GM18861 (cell line): ENCODE data around the gene APOC3.
"Not testable (repeated sequence)": the region's sequence is repeated elsewhere in the genome, so short reads cannot be mapped to it uniquely, and the experiment has no call there.

Source experiments
- ATAC-seq: cut with Tn5 transposase; IDR thresholded peaks from one replicate; pipeline ENCODE4 v1.9.1; 2021; ENCODE audit not compliant: unreplicated experiment

Gene APOC3

DNA sequence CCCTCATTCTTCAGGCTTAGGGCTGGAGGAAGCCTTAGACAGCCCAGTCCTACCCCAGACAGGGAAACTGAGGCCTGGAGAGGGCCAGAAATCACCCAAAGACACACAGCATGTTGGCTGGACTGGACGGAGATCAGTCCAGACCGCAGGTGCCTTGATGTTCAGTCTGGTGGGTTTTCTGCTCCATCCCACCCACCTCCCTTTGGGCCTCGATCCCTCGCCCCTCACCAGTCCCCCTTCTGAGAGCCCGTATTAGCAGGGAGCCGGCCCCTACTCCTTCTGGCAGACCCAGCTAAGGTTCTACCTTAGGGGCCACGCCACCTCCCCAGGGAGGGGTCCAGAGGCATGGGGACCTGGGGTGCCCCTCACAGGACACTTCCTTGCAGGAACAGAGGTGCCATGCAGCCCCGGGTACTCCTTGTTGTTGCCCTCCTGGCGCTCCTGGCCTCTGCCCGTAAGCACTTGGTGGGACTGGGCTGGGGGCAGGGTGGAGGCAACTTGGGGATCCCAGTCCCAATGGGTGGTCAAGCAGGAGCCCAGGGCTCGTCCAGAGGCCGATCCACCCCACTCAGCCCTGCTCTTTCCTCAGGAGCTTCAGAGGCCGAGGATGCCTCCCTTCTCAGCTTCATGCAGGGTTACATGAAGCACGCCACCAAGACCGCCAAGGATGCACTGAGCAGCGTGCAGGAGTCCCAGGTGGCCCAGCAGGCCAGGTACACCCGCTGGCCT is 641 bp downstream of the APOC3 start:
- no peak for ATAC-seq

DNA sequence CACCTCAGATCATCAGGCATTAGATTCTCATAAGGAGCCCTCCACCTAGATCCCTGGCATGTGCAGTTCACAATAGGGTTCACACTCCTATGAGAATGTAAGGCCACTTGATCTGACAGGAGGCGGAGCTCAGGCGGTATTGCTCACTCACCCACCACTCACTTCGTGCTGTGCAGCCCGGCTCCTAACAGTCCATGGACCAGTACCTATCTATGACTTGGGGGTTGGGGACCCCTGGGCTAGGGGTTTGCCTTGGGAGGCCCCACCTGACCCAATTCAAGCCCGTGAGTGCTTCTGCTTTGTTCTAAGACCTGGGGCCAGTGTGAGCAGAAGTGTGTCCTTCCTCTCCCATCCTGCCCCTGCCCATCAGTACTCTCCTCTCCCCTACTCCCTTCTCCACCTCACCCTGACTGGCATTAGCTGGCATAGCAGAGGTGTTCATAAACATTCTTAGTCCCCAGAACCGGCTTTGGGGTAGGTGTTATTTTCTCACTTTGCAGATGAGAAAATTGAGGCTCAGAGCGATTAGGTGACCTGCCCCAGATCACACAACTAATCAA is 2.2 kb downstream of the APOC3 start:
- ATAC-seq, result no peak

DNA sequence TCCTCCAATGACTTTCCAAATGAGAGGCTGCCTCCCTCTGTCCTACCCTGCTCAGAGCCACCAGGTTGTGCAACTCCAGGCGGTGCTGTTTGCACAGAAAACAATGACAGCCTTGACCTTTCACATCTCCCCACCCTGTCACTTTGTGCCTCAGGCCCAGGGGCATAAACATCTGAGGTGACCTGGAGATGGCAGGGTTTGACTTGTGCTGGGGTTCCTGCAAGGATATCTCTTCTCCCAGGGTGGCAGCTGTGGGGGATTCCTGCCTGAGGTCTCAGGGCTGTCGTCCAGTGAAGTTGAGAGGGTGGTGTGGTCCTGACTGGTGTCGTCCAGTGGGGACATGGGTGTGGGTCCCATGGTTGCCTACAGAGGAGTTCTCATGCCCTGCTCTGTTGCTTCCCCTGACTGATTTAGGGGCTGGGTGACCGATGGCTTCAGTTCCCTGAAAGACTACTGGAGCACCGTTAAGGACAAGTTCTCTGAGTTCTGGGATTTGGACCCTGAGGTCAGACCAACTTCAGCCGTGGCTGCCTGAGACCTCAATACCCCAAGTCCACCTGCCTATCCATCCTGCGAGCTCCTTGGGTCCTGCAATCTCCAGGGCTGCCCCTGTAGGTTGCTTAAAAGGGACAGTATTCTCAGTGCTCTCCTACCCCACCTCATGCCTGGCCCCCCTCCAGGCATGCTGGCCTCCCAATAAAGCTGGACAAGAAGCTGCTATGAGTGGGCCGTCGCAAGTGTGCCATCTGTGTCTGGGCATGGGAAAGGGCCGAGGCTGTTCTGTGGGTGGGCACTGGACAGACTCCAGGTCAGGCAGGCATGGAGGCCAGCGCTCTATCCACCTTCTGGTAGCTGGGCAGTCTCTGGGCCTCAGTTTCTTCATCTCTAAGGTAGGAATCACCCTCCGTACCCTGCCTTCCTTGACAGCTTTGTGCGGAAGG is 2.9 kb downstream of the APOC3 start:
- ATAC-seq, result no peak

DNA sequence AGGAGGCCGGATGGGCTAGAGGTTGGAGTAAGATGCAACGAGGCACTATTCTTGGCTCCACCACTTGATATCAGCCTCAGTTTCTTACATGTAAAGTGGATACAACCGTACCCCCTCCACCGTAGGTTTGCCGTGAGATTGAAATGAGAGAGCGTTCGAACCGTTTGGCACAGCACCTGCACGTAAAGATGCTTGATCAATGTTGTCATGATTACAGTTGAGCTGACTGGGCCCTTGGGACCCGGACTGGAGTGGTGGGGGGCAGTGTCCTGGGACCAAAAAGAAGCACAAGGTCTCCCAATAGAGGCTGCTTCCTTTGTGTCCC is 3.7 kb downstream of the APOC3 start:
- no peak for ATAC-seq

DNA sequence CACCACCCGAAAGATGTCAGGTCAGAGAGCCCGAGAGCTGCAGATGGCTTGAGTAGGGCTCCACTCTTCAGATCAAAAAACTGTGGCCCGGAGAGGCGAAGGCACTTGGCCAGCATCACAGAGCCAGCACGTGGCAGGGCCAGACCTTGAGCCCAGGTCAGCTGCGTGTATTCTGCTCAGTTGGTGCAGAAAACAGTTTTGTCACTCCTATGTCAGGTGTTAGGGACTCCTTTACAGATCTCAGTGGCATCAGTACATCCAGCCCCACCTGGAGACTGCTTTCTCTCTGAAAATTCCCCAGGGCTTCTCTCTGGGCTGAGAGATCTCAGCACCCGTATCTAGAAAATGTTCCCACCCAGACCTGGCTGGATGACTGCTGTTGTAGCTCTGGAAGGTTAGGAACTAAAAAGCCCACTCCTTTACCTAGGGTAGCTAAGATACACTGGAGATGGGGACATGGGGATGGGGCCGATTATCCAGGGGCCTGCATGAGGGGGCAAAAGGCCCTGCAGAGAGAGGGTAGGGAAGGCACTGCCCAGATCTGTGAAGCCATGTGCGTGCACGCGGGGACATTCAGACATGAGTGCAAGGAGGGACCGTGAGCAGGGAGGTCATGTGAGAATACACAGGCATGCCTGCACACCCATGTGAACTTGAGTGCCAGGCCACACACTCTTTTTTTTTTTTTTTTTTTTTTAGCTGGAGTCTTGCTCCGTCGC is 4.3 kb downstream of the APOC3 start:
- ATAC-seq, result no peak

DNA sequence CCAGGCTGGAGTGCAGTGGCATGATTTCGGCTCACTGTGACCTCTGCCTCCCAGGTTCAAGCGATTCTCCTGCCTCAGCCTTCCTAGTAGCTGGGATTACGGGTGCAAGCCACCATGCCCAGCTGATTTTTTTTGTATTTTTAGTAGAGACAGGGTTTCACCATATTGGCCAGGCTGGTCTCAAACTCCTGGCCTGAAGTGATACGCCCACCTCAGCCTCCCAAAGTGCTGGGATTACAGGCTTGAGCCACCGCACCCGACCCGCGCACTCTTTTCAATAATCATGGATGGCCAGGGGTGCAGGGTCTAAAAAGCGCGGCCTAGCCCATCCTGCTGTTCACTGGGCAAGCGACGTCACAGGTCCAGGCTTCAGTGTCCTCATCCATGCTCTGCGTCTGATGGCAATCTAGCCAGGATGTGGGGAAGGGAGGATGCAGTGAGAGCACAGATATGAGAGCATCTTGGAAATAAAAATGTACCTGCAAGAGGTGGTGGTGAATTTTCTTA is 4.9 kb downstream of the APOC3 start:
- not testable (repeated sequence) for ATAC-seq

DNA sequence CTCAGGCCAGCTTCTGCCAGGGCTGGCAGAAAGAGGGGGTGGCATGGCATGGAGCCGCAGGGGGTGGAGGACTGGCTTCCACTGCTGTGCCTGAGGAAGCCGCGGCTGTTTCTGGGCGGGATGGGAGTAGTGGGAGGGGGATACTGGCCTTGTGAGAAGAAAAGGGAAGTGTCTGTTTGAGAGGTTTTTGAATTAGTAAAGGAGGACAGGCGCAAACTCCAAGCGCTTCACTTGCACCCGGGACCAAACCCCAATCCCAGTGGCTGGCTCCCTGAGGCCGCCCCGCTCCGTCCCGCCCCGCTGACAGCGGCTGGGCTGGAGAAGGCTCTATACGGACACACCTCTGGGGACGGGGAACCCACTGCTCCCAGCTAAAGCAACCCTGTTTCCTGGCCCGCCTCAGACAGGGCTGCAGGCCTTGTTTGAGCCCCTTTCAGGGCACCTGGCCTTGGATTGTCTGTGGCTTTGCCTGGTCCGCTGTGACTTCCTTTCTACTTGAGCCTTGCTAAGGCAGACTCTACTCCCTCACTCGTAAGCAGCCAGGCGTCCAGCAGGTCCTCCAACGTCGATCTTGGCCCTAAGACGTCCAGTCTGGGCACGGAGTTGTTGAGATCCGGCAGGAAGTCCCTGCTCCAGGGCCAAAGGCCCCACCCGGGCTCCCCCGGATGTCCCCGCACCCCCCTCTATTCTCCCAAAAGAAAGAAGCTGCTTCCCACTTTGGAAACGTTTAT is 5.5 kb downstream of the APOC3 start:
- ATAC-seq, result no peak

DNA sequence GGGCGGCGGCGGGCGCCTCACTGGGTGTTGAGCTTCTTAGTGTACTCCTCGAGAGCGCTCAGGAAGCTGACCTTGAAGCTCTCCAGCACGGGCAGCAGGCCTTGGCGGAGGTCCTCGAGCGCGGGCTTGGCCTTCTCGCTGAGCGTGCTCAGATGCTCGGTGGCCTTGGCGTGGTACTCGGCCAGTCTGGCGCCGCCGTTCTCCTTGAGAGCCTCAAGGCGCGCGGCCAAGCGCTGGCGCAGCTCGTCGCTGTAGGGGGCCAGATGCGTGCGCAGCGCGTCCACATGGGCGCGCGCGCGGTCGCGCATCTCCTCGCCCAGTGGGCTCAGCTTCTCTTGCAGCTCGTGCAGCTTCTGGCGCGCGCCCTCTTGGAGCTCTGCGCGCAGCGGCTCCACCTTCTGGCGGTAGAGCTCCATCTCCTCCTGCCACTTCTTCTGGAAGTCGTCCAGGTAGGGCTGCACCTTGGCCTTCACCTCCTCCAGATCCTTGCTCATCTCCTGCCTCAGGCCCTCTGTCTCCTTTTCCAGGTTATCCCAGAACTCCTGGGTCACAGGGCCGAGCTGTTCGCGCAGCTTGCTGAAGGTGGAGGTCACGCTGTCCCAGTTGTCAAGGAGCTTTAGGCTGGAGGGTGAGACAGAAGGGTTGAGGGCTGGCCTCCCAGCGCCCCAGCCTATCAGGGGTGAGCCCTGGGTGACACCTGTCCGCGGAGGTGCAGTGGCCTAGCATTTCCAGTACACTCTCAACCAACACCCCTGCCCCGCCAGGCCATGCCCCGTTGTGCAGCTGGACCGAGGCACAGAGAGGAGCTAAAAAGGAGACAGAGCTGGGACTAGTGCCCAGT is 6.3 kb downstream of the APOC3 start:
- peak; percentile 80 for ATAC-seq

DNA sequence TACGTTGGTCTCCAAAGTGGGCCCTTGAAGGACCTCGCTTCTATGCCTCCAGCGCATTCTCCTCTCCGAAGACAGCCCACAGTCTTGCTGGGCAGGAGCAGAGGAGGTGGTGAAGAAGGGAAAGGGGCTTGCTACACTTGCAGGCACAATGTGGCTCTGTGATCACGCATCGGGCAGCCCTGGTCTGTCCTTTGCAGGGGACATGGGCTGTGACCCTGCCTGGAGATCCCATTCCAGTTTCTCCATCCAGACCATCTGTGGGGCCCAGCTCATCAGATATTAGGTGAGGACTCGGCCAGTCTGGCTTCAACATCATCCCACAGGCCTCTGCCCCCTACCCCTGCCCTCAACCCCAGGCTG is 6.9 kb downstream of the APOC3 start:
- ATAC-seq, result no peak

DNA sequence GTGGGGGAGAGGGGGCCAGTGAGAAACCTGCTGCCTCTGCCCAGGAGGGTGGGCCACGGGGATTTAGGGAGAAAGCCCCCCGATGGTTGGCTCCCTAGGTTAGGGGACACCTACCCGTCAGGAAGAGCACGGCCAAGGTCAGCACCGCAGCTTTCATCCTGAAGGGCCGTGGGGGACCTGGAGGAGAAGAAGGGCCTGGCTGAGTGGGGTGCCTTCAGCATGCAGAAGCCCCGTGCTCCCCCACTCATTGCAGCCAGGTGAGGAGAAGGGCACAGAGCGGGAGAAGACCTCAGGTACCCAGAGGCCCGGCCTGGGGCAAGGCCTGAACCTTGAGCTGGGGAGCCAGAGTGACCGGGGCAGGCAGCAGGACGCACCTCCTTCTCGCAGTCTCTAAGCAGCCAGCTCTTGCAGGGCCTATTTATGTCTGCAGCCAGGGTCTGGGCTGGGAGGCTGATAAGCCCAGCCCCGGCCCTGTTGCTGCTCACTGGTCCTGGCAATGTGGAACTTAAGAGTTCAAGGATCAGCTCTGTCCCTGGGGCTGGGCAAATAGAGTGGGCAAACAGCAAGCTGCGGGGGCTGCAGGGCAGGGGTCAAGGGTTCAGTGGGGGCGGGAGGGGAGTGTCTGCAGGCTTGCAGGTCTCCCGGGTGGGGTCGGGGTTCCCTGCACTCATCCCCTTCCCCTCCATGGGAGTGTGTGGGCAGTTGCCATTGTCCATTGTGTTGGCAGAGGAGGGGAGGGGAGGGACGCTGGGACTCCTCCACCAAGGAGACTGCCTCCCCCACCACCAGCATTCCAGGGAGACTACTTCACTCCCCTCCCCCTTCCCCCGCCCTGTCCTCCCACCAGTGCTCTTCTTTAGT is 7.8 kb downstream of the APOC3 start, which contains the start of gene APOA1:
TSS of gene APOA1 (minus strand) at position 392 of the 861 bp plus-strand sequence. CDS start at position 157, 235 bp downstream.
- ATAC-seq, result no peak

DNA sequence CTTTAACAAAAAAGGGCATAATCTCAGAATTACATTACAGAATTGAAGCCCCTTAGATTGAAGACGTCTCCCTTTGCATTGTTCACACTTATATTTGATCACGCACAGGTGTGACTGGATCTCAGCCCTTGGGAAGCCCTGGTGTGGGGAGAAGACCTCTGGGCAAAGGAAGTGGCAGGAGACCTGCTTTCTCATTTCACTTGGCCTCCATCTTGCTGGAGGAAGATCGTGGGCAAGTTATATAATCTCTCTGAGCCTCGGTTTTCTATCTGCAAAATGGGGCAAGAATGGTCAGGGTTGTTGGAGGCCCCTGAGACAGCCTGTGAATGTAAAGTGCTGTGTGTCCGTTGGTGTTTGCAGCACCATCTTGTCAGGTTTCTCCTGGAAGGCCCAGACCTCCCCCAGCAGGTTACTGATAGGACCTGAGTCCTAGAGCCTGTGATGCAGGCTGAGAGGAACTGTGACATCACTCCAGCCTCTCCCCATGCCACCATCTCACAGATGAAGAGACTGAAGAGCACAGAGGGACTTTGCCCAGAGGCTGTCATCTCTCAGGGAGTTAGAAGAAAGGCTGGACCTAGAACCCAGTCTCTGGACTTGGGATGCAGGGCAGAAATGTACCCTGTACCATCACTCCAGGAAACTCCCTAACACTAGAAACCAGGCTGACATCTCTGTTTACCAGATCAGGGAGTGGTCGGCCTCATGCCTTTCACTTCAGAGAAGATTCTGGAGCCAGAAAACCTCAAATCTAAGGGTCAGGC is 8.8 kb downstream of the APOC3 start:
- ATAC-seq, result no peak

DNA sequence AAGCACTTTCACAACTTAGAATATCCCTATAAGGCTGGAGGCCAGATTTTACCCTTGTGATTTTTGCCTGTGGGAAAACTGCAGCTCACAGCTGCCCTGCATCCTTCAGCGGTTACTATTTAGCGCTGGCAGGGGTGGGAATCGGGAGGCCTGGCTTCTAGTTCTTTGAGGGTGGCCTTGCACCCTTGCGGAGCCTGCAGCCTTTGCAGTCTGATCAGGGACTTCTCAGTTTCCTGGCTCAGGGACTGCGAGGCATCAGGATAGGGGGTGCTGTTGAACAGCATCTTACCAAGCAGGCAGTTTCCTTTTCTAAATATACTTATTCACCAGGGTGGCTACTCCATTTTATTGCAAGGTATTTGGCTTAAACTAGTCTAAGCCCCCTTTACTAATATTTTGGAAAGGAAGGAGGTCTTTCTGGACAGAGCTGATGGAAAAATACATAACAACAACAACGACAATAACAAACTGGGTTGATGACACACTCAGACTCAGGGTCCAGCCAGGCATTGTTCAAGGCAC is 10.6 kb downstream of the APOC3 start:
- ATAC-seq, result no peak

DNA sequence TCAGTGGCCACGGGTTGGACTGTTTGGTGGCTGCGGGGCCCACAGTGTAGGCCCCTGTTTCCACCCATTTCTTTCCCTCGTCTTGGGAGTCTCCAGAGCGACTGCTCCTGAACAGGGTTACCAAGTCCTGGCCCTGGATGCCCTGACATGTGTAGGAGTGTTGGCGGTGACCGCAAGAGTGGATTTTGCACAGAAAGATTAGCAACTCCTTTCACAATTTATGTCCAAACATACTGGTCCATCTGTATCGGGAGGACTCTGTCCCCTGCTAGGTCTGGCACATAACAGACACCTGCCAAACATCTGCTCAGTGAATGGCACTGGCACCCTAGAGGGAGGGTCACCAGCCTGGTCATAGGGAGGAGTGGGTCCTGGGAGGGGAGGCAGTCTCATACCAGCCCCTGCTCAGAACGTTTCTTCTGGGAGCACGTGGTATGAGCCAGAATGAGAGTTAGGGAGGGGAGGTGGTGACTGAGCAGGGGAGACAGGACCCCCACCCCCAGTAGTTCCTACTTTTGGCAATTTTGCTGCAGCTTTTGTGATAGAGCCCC is 11.1 kb downstream of the APOC3 start:
- no peak for ATAC-seq

DNA sequence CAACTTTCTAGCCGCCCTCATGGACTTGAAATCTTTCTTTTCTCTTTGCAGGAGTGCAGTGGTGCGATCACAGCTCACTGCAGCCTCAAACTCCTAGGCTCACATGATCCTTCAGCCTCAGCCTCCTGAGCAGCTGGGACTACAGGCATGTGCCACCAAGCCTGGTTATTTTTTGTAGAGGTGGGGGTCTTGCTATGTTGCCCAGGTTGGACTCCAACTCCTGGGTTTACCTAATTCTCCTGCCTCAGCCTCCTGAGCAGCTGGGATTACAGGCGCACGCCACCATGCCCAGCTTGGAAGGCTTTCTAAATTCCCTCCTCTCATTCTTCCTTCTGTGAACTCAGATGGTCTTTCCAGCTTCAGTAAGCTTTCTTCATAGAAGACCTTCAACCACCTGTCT is 12.4 kb downstream of the APOC3 start:
- ATAC-seq, result no peak

DNA sequence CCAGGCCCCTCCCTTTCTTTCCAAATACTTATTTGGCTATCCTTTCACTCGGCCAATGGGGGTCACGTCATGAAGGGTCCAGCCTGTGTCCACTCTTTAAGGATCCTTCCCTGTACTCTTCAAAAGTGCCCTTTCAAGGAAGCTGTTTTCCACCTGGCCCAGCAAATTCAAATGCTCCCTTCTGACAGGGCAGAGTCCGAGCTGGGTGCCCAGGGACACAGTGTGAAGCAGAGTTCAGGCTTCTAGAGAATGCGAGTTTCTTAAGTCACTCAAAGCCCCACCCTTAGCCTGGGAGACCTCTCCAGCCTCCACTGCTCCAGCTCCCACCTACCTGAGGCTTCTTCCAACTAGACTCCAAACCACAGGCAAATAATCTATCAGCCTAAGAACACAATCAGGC is 13.2 kb downstream of the APOC3 start:
- ATAC-seq, result no peak

DNA sequence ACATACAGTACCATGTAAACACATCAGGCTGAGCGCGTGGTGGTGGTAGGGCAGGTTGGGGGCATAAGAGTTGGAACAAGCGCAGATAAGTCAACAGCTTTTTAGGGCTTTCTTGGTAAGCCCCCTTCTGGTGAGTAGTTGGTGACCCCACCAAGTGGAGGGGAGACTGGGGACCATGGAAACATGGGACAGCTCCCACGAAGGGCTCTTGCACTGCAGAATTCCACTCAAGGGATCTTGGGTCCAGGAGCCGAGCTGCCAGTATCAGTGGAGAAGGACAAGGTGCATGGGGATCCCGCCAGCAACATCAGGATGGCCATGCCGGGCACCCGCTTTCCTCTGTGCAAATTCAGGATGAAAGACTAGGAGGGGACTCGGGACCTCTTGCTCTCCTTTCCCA is 14.0 kb downstream of the APOC3 start:
- no peak for ATAC-seq

DNA sequence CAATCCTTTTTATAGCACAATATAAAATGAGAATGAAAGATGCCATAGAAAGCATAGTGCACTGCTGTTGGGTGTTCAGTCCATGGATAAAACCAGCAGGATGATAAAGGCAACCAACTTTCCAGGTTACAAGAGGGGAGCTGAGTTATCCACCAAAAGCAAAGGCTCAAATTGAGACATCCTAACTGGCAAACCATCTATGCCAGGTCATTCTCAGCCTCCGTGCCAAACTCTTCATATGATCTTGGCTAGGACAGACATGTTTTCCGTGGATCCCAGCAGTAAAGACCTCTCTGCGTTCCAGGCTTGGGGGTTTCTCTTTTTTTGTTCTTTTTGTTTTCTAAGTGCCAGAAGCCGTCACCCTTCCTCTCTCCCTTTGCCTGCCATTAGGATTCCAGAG is 15.0 kb downstream of the APOC3 start:
- no peak for ATAC-seq
